A549 (cell line): ENCODE data around the gene GTF2H4.

Source experiments
- CEBPB ChIP-seq, 2 experiments: fragments of >200 bp in 1 of 2; sonication (Bioruptor Twin) in 1 of 2; formaldehyde crosslinking in 1 of 2; IDR thresholded peaks; 2 replicates each; pipeline ENCODE4 v1.6.1; 2012 to 2016
- CHD2 ChIP-seq: fragments of 150-350 bp; IDR thresholded peaks from 2 replicates; pipeline ENCODE4 v1.6.1; 2014; ENCODE audit warnings: low read length; ENCODE audit not compliant: partially characterized antibody
- EP300 ChIP-seq, 2 experiments: fragments of >200 bp; sonication (Bioruptor Twin); formaldehyde crosslinking; IDR thresholded peaks; 2 replicates in 1 of 2; 3 replicates in 1 of 2; pipeline ENCODE4 v1.6.1; 2016 to 2017
- MAZ ChIP-seq: fragments of 150-350 bp; IDR thresholded peaks from 2 replicates; pipeline ENCODE4 v1.6.1; 2014; ENCODE audit warnings: antibody characterized with exemption, low read depth, low read length, borderline replicate concordance
- POLR2A ChIP-seq: IDR thresholded peaks from 2 replicates; pipeline ENCODE4 v1.6.1; 2012; ENCODE audit warnings: mild to moderate bottlenecking, low read length
- RAD21 ChIP-seq, 2 experiments: fragments of >200 bp in 1 of 2; sonication (Bioruptor Twin) in 1 of 2; formaldehyde crosslinking in 1 of 2; IDR thresholded peaks in 1 of 2; conservative IDR thresholded peaks in 1 of 2; 2 replicates in 1 of 2; 3 replicates in 1 of 2; pipeline ENCODE4 v1.6.1; 2012 to 2018; ENCODE audit warnings: inconsistent platforms in 1 of 2
- RCOR1 ChIP-seq: fragments of 150-350 bp; IDR thresholded peaks from 2 replicates; pipeline ENCODE4 v1.6.1; 2014; ENCODE audit warnings: antibody characterized with exemption, low read length, low read depth
- SREBF2 ChIP-seq: fragments of 450-650 bp; IDR thresholded peaks from 2 replicates; pipeline ENCODE4 v1.6.1; 2014; ENCODE audit warnings: mild to moderate bottlenecking, moderate library complexity
- ZSCAN20 ChIP-seq: fragments of 250-450 bp; sonication (Bioruptor Pico); IDR thresholded peaks from 2 replicates; pipeline ENCODE4 v1.8.0; 2022; ENCODE audit warnings: mild to moderate bottlenecking, moderate library complexity
- TF ChIP-seq, protein P1 (sequence below): fragments of >200 bp; sonication (Bioruptor Twin); formaldehyde crosslinking; IDR thresholded peaks from 3 replicates; pipeline ENCODE4 v1.5.1; 2016
- TF ChIP-seq, protein P2 (sequence below): fragments of >200 bp; sonication (Bioruptor Twin); formaldehyde crosslinking; IDR thresholded peaks from 3 replicates; pipeline ENCODE4 v1.6.1; 2016
- TF ChIP-seq, protein P3 (sequence below): IDR thresholded peaks from 2 replicates; pipeline ENCODE4 v1.6.1; 2012

DNA sequence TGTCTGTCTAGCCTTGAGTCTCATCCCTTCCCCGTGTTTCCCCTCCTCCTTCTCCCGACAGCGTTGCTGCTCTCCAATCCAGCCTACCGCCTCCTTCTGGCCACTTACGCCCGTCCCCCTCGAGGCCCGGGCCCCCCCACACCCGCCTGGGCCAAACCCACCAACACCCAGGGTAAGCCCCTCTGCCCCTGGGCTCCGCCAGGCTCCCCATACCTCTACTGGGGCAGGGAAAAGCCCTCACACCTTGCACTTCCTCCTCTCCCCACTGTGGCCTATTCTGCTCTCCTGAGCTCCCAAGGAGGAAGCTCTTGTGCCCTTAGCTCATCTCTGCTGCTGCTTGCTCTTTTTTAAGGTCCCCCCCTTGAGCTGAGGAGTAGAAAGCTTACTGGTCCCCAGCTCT is 12.7 kb upstream of the GTF2H4 start:
- TF ChIP-seq, protein P1, sequence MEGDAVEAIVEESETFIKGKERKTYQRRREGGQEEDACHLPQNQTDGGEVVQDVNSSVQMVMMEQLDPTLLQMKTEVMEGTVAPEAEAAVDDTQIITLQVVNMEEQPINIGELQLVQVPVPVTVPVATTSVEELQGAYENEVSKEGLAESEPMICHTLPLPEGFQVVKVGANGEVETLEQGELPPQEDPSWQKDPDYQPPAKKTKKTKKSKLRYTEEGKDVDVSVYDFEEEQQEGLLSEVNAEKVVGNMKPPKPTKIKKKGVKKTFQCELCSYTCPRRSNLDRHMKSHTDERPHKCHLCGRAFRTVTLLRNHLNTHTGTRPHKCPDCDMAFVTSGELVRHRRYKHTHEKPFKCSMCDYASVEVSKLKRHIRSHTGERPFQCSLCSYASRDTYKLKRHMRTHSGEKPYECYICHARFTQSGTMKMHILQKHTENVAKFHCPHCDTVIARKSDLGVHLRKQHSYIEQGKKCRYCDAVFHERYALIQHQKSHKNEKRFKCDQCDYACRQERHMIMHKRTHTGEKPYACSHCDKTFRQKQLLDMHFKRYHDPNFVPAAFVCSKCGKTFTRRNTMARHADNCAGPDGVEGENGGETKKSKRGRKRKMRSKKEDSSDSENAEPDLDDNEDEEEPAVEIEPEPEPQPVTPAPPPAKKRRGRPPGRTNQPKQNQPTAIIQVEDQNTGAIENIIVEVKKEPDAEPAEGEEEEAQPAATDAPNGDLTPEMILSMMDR: no peak
- no peak for TF ChIP-seq SREBF2
- TF ChIP-seq POLR2A: no peak
- TF ChIP-seq ZSCAN20 (CRISPR knock-in tag): no peak
- TF ChIP-seq EP300 (IDR thresholded peaks at IDR 0.05): no peak
- TF ChIP-seq RCOR1: no peak
- TF ChIP-seq CHD2: no peak
- TF ChIP-seq, protein P2, sequence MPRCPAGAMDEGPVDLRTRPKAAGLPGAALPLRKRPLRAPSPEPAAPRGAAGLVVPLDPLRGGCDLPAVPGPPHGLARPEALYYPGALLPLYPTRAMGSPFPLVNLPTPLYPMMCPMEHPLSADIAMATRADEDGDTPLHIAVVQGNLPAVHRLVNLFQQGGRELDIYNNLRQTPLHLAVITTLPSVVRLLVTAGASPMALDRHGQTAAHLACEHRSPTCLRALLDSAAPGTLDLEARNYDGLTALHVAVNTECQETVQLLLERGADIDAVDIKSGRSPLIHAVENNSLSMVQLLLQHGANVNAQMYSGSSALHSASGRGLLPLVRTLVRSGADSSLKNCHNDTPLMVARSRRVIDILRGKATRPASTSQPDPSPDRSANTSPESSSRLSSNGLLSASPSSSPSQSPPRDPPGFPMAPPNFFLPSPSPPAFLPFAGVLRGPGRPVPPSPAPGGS: no peak
- no peak for TF ChIP-seq CEBPB (IDR thresholded peaks at IDR 0.05)
- no peak for TF ChIP-seq MAZ
- TF ChIP-seq RAD21 (conservative IDR thresholded peaks at IDR 0.05 in 1 of 2, IDR thresholded peaks at IDR 0.05 in 1 of 2): no peak
- TF ChIP-seq, protein P3, sequence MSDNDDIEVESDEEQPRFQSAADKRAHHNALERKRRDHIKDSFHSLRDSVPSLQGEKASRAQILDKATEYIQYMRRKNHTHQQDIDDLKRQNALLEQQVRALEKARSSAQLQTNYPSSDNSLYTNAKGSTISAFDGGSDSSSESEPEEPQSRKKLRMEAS: no peak
